ENCODE measurements around the gene SCUBE2. TPM values are rescaled to one million over a fixed set of nuclear protein-coding genes. Genes with fewer than 3 reads are reported as not detected.

The SCUBE2 gene
- total RNA-seq, 1 donor from 2014 or later, result 36.3 TPM

- no peak overlapping the region for H3K27ac ChIP-seq
- intact Hi-C loops (cut with DNase I), result no loop called here
- no peak for TF ChIP-seq POLR2AphosphoS5 (IDR thresholded peaks at IDR 0.05; ENCODE audit: insufficient read depth in 1 of 2, low read depth in 1 of 2)
- no peak for TF ChIP-seq POLR2A (IDR thresholded peaks at IDR 0.05)
- TF ChIP-seq, protein P1, sequence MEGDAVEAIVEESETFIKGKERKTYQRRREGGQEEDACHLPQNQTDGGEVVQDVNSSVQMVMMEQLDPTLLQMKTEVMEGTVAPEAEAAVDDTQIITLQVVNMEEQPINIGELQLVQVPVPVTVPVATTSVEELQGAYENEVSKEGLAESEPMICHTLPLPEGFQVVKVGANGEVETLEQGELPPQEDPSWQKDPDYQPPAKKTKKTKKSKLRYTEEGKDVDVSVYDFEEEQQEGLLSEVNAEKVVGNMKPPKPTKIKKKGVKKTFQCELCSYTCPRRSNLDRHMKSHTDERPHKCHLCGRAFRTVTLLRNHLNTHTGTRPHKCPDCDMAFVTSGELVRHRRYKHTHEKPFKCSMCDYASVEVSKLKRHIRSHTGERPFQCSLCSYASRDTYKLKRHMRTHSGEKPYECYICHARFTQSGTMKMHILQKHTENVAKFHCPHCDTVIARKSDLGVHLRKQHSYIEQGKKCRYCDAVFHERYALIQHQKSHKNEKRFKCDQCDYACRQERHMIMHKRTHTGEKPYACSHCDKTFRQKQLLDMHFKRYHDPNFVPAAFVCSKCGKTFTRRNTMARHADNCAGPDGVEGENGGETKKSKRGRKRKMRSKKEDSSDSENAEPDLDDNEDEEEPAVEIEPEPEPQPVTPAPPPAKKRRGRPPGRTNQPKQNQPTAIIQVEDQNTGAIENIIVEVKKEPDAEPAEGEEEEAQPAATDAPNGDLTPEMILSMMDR (IDR thresholded peaks at IDR 0.05), result no peak
These were observed 24.9 kb downstream of the SCUBE2 start for GRCh38 chr11:9066433-9066925.

DNA sequence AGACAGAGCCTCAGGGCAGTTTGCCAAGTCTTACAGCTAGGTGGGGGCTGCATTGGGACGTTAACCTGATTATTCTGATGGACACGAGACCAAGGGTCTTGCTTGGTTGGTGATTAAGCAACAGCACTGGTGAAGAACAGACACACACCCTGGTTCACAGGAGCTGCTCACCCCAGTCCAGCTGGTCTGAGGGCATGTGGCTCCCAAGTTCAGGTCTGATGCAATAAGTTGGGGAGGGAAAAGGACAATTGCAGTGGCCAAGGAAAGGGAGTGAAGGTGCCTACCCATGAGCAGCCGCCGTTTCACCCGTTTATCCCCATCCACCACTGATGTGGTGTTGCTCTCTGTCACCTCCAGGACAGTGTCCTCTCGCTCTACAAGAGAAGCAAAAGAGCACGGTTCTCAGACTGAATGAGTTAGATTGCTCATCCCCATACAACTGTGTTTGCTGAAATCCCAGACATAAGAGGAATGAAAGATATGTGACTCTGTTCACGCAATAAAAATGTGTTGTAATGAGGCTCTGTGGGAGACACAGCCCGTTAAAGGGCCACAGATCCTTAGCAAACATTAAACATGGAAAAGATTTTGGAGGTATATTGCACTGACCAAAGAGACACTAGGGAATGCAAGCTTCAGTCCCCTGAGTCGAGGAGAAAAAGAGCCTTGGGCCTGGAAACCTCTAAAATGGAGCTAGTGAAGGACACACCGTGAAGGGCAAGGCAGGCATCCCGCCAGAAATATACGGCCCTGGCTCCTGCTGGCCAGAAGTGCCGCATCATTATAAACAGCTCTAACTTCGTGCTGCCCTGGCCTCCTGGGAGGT lies 25.6 kb downstream of the SCUBE2 start:
- H3K27me3 ChIP-seq, result no peaks in the 10 kb centered on the region
- H3K4me3 ChIP-seq, result no peak overlapping the region
- H3K4me1 ChIP-seq, result no peaks in the 10 kb centered on the region
- H3K36me3 ChIP-seq, result no peaks in the 10 kb centered on the region
- no peaks in the 10 kb centered on the region for H3K9me3 ChIP-seq
- H3K27ac ChIP-seq, result no peak overlapping the region
- DNase-seq (ENCODE audit: extremely low spot score in 2 of 2), result no peak
- TF ChIP-seq, protein P1 (IDR thresholded peaks at IDR 0.05), result no peak
- TF ChIP-seq POLR2A (IDR thresholded peaks at IDR 0.05) (no peak), POLR2AphosphoS5 (IDR thresholded peaks at IDR 0.05; ENCODE audit: insufficient read depth in 1 of 2, low read depth in 1 of 2) (no peak)
- intact Hi-C loops (cut with DNase I), result no loop called here

More at GRCh38 chr11:9066433-9066925, 24.9 kb downstream of the SCUBE2 start:
- Histone ChIP-seq H3K36me3 (no peaks in the 10 kb centered on the region), H3K9me3 (no peaks in the 10 kb centered on the region), H3K27me3 (no peaks in the 10 kb centered on the region), H3K4me1 (no peaks in the 10 kb centered on the region), H3K4me3 (no peak overlapping the region)
- no peak for DNase-seq (ENCODE audit: extremely low spot score in 2 of 2)

DNA sequence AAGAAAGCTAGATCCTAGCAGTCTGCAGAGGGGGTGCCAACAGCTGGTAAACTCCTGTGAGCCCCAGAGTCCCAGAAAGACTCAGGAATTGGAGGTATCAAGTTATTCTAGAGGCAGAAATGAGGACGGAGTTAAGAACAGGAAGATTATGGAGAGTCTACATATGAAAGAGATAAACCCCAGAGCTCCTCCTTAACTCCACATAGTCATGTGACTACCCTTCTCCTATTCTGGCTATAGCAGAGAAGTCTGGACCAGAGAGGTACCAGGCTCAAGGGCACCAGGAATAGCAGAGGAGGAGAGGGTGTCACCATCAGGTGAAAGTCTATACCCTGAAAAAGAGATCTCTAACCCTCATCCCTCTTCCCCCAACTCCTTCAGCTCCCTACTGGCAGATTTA lies 29.6 kb downstream of the SCUBE2 start:
- H3K27me3 ChIP-seq, result no peaks in the 10 kb centered on the region
- no peak for DNase-seq (ENCODE audit: extremely low spot score in 2 of 2)
- H3K9me3 ChIP-seq, result no peaks in the 10 kb centered on the region
- no peaks in the 10 kb centered on the region for H3K36me3 ChIP-seq
- H3K4me1 ChIP-seq, result no peaks in the 10 kb centered on the region
- intact Hi-C loops (cut with DNase I), result no loop called here
- no peak for TF ChIP-seq POLR2AphosphoS5 (IDR thresholded peaks at IDR 0.05; ENCODE audit: insufficient read depth in 1 of 2, low read depth in 1 of 2)
- no peak for TF ChIP-seq POLR2A (IDR thresholded peaks at IDR 0.05)
- TF ChIP-seq, protein P1 (IDR thresholded peaks at IDR 0.05), result no peak
- H3K27ac ChIP-seq, result no peak overlapping the region
- H3K4me3 ChIP-seq, result no peak overlapping the region

- DNase-seq (ENCODE audit: extremely low spot score in 2 of 2), result no peak
- Histone ChIP-seq H3K9me3 (no peaks in the 10 kb centered on the region), H3K4me1 (no peaks in the 10 kb centered on the region), H3K27ac (no peak overlapping the region), H3K27me3 (no peaks in the 10 kb centered on the region), H3K36me3 (no peaks in the 10 kb centered on the region), H3K4me3 (no peak overlapping the region)
- TF ChIP-seq, protein P1 (IDR thresholded peaks at IDR 0.05), result no peak
- TF ChIP-seq POLR2AphosphoS5 (IDR thresholded peaks at IDR 0.05; ENCODE audit: insufficient read depth in 1 of 2, low read depth in 1 of 2) (no peak), POLR2A (IDR thresholded peaks at IDR 0.05) (no peak)
- intact Hi-C loops (cut with DNase I), result no loop called here
These were observed 30.7 kb downstream of the SCUBE2 start for GRCh38 chr11:9060700-9061111.

DNA sequence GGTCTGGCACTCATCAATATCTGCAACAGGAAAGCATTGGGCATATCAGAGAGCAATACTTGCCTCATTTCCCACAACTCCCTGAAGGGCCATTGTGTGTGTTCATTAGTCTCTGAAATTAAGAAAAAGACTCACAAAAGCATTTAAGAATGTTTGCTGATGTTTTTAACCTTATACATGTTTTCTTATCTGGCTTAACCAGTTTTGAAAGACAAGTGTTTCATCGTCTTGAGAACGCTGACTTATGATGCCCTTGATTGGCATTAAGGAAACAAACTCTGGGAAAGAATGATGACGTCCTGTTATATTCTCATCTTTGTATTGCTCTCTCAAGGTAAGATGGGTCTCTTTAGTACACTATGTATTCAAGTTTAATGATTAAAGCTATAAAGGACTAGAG lies 32.0 kb downstream of the SCUBE2 start:
- Histone ChIP-seq H3K4me1 (no peaks in the 10 kb centered on the region), H3K4me3 (no peak overlapping the region), H3K27me3 (no peaks in the 10 kb centered on the region), H3K9me3 (no peaks in the 10 kb centered on the region), H3K27ac (no peak overlapping the region), H3K36me3 (no peaks in the 10 kb centered on the region)
- no peak for DNase-seq (ENCODE audit: extremely low spot score in 2 of 2)
- intact Hi-C loops (cut with DNase I), result no loop called here
- TF ChIP-seq, protein P1 (IDR thresholded peaks at IDR 0.05), result no peak
- TF ChIP-seq POLR2A (IDR thresholded peaks at IDR 0.05) (no peak), POLR2AphosphoS5 (IDR thresholded peaks at IDR 0.05; ENCODE audit: insufficient read depth in 1 of 2, low read depth in 1 of 2) (no peak)

All from vagina (tissue), 2 donors.